ENCODE measurements around the gene MAP6D1. TPM values are rescaled to one million over a fixed set of nuclear protein-coding genes. Genes with fewer than 3 reads are reported as not detected.
"Not testable (repeated sequence)": the region's sequence is repeated elsewhere in the genome, so short reads cannot be mapped to it uniquely, and the experiment has no call there.

The MAP6D1 gene
- total RNA-seq, 1 donor, result 2.2 TPM

DNA sequence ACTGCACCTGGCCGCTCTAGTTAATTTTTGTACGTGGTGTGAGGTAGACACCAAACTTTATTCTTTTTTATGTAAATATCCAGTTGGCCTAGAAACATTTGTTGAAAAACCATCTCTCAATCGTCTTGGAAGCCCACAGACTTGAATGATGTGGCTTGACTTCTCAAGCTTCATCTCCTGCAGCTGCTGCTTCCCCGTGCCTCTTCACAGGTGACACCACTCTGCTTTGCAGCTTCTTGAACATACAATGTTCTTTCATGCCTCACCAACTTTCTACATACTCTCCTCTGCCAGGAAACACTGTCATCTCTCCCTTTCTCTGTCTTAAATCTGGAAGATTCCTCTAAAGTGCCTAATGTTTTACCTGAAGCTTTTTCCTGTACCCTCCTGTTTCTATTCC lies 35.6 kb downstream of the MAP6D1 start:
- H3K27me3 ChIP-seq (ENCODE audit: insufficient read depth, low read length), result no peaks in the 10 kb centered on the region
- peaks cover 24% of the 10 kb centered on the region for H3K79me2 ChIP-seq (ENCODE audit: insufficient read depth, low read length)
- peaks cover 64% of the 10 kb centered on the region for H3K36me3 ChIP-seq (ENCODE audit: insufficient read depth, low read length)
- no peaks in the 10 kb centered on the region for H3K4me1 ChIP-seq (ENCODE audit: insufficient read depth, low read length)
- no peak overlapping the region for H2AFZ ChIP-seq (ENCODE audit: low read length)
- H3K4me2 ChIP-seq (ENCODE audit: insufficient read depth, low read length), result no peak overlapping the region
- H3K4me3 ChIP-seq (ENCODE audit: insufficient read depth, low read length), result no peak overlapping the region
- H4K20me1 ChIP-seq (ENCODE audit: insufficient read depth, low read length), result no peaks in the 10 kb centered on the region
- TF ChIP-seq, protein P1, sequence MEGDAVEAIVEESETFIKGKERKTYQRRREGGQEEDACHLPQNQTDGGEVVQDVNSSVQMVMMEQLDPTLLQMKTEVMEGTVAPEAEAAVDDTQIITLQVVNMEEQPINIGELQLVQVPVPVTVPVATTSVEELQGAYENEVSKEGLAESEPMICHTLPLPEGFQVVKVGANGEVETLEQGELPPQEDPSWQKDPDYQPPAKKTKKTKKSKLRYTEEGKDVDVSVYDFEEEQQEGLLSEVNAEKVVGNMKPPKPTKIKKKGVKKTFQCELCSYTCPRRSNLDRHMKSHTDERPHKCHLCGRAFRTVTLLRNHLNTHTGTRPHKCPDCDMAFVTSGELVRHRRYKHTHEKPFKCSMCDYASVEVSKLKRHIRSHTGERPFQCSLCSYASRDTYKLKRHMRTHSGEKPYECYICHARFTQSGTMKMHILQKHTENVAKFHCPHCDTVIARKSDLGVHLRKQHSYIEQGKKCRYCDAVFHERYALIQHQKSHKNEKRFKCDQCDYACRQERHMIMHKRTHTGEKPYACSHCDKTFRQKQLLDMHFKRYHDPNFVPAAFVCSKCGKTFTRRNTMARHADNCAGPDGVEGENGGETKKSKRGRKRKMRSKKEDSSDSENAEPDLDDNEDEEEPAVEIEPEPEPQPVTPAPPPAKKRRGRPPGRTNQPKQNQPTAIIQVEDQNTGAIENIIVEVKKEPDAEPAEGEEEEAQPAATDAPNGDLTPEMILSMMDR (IDR thresholded peaks at IDR 0.05; ENCODE audit: extremely low read depth, low read depth, low read length), result no peak
- DNase-seq (ENCODE audit: insufficient read length, low spot score, missing footprints), result no peak
- H3K27ac ChIP-seq (ENCODE audit: low read depth, low read length), result no peak overlapping the region
- no peaks in the 10 kb centered on the region for H3K9me3 ChIP-seq (ENCODE audit: low read depth, low read length)

DNA sequence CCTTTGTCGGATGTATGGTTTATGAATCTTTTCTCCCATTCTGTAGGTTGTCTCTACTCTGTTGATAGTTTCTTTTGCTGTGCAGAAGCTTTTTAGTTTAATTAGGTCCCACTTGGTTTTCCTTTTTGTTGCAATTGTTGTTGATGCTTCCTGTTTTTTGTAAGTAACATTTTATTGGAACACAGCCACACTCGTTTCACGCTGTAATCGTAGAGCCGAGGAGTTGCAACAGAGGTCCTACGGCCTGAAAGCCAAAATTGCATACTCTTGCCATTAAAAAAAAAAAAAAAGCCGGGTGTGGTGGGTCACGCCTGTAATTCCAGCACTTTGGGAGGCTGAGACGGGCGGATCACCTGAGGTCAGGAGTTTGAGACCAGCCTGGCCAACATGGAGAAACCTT lies 40.9 kb downstream of the MAP6D1 start:
- H3K4me1 ChIP-seq (ENCODE audit: insufficient read depth, low read length), result peaks cover 12% of the 10 kb centered on the region
- DNase-seq (ENCODE audit: insufficient read length, low spot score, missing footprints); H3K4me2 ChIP-seq (ENCODE audit: insufficient read depth, low read length); H3K27me3 ChIP-seq (ENCODE audit: insufficient read depth, low read length); H3K27ac ChIP-seq (ENCODE audit: low read depth, low read length); H2AFZ ChIP-seq (ENCODE audit: low read length); H3K4me3 ChIP-seq (ENCODE audit: insufficient read depth, low read length); H4K20me1 ChIP-seq (ENCODE audit: insufficient read depth, low read length); H3K9me3 ChIP-seq (ENCODE audit: low read depth, low read length): not testable (repeated sequence)
- H3K79me2 ChIP-seq (ENCODE audit: insufficient read depth, low read length), result peaks cover 22% of the 10 kb centered on the region
- peaks cover 59% of the 10 kb centered on the region for H3K36me3 ChIP-seq (ENCODE audit: insufficient read depth, low read length)

DNA sequence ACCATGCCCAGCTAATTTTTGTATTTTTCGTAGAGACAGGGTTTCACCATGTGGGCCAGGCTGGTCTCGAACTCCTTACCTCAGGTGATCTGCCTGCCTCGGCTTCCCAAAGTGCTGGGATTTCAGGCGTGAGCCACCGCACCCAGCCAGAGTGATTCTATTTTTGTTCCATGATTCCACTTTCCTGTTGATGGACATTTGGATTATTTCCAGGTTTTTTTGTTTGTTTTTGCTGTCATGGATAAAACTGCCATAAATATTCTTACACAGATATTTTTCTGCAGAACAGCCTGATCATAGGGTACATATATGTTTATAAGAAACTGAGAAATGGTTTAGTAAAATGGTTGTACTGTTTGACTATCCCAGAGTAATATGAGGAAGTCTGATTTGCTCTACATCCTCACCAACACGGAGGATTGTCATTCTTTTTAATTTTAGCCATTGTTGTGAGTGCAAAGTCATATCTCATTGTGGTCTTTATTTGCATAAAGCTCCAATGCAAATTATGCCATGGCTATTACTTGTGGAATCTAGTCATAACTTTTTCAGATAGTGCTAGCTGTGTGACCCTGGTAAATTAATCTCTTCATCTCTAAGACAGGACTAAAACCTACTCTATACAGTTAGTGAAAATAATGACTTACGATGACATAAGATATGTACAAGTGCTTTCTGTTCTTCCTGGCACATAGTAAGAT lies 42.7 kb downstream of the MAP6D1 start:
- Histone ChIP-seq H2AFZ (ENCODE audit: low read length) (no peak overlapping the region), H3K79me2 (ENCODE audit: insufficient read depth, low read length) (peaks cover 15% of the 10 kb centered on the region), H3K27me3 (ENCODE audit: insufficient read depth, low read length) (no peaks in the 10 kb centered on the region), H3K4me3 (ENCODE audit: insufficient read depth, low read length) (no peak overlapping the region), H4K20me1 (ENCODE audit: insufficient read depth, low read length) (no peaks in the 10 kb centered on the region), H3K9me3 (ENCODE audit: low read depth, low read length) (no peaks in the 10 kb centered on the region), H3K36me3 (ENCODE audit: insufficient read depth, low read length) (peaks cover 63% of the 10 kb centered on the region), H3K4me1 (ENCODE audit: insufficient read depth, low read length) (peaks cover 12% of the 10 kb centered on the region), H3K4me2 (ENCODE audit: insufficient read depth, low read length) (no peak overlapping the region), H3K27ac (ENCODE audit: low read depth, low read length) (no peak overlapping the region)
- DNase-seq (ENCODE audit: insufficient read length, low spot score, missing footprints), result no peak
- TF ChIP-seq, protein P1 (IDR thresholded peaks at IDR 0.05; ENCODE audit: extremely low read depth, low read depth, low read length), result no peak

DNA sequence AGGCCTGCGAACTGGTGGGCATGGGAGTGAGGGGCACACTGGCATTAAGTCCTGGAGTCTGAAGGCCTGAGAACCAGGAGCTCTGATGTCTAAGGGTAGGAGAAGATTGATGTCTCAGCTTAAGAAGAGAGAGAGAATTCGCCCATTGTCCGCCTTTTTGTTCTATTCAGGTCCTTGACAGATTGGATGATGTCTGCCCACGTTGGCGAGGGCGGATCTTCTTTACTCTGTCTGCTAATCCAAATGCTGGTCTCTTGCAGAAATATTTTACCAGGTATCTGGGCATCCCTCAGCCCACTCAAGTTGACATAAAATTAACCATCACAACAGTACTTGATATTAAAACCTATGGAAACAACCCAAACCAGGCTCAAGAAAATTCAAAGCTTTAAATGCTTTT lies 44.1 kb downstream of the MAP6D1 start:
- peaks cover 63% of the 10 kb centered on the region for H3K36me3 ChIP-seq (ENCODE audit: insufficient read depth, low read length)
- H4K20me1 ChIP-seq (ENCODE audit: insufficient read depth, low read length), result no peaks in the 10 kb centered on the region

More for the DNA sequence above, 44.1 kb downstream of the MAP6D1 start:
- H3K9me3 ChIP-seq (ENCODE audit: low read depth, low read length), result no peaks in the 10 kb centered on the region
- H3K4me3 ChIP-seq (ENCODE audit: insufficient read depth, low read length), result no peak overlapping the region
- TF ChIP-seq, protein P1 (IDR thresholded peaks at IDR 0.05; ENCODE audit: extremely low read depth, low read depth, low read length), result no peak
- DNase-seq (ENCODE audit: insufficient read length, low spot score, missing footprints), result no peak
- H2AFZ ChIP-seq (ENCODE audit: low read length), result no peak overlapping the region
- peaks cover 15% of the 10 kb centered on the region for H3K79me2 ChIP-seq (ENCODE audit: insufficient read depth, low read length)
- H3K27me3 ChIP-seq (ENCODE audit: insufficient read depth, low read length), result no peaks in the 10 kb centered on the region
- no peak overlapping the region for H3K27ac ChIP-seq (ENCODE audit: low read depth, low read length)
- H3K4me1 ChIP-seq (ENCODE audit: insufficient read depth, low read length), result peaks cover 12% of the 10 kb centered on the region
- no peak overlapping the region for H3K4me2 ChIP-seq (ENCODE audit: insufficient read depth, low read length)

Measured in osteoblast (primary cell).